Stimulated activated CD4-positive, alpha-beta T cell treated with anti-CD3 and anti-CD28 coated beads, Interleukin-12 subunit alpha, Interleukin-12 subunit beta, amount 100 ng/mL, for 48 hours (primary cell): ENCODE data around the gene FAM131A.

Experiments used
- DNase-seq, 3 donors: peaks; one replicate each; pipeline ENCODE4 v3.0.0-alpha.2; 2020; ENCODE audit warnings: low read depth in 2 of 3, low spot score in 1 of 3

Gene FAM131A

DNA sequence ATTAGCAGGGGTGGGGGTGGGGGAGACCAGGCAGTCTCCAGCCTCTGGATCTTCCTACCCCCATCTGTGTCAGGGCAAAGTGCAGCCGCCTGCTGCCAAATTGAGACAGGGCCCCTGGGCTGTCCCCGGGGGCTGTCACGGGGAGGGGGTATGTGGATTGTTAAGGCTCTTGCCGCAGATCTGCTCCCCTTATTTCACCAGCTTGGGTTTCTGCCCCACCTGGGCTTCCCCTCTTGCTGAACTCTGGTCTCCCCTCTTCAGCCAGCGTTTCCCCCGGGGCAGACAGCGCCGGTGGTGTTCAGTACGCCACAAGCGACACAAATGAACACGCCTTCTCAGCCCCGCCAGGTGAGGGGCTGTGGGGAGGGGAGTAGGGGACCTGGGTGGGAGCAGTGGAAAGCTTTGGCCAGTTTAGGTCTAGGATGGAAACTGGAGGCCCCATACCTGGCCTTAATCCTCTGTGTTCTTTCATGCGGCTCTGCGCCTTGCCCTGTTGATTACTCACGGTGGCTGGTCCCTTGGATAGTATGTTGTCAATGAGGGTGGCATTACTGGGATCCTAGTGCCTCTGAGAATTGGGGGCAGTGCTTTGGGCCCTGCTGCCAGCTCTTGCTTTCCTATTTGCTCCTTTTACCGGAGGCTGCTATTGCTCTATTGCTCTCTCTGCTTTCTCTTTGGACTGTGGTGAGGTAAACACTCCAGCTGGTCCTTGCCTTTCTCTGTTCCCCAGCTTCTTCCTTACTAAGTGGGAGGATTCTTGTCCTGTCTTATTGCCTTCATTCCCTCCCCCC is 21.3 kb upstream of the FAM131A start:
- DNase-seq: no peak

DNA sequence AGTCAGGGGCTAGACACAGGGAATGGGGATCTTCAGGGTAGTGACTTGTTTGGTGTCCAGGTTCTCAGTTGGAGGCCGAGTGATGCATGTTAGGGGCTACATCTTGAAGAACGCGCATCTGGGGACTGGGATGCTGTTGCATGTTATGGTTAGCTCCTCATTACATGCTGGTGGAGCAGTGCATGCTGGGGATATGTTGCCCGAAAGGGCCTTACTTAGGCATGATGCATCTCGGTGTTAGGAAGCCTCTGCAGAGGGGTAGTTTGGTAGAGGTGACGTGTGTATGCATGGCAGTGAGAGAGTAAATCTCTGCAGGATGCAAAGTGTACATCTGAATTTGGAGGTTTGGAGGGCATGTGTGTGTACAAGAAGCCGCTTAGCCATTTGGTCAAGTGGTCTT is 20.6 kb upstream of the FAM131A start:
- no peak for DNase-seq

DNA sequence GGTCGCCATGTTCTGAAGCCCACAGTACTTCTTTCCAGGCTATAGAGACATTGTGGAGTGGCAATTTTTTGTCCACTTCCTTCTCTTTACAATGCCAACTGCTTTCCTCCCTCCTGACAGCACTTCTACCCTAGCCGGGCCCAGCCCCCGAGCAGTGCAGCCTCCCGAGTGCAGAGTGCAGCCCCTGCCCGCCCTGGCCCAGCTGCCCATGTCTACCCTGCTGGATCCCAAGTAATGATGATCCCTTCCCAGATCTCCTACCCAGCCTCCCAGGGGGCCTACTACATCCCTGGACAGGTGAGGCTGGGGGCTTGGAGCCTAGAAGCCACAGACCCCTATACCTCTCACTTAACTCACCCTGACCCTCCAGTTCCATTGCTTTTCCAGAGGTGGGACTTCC is 20.2 kb upstream of the FAM131A start:
- no peak for DNase-seq

DNA sequence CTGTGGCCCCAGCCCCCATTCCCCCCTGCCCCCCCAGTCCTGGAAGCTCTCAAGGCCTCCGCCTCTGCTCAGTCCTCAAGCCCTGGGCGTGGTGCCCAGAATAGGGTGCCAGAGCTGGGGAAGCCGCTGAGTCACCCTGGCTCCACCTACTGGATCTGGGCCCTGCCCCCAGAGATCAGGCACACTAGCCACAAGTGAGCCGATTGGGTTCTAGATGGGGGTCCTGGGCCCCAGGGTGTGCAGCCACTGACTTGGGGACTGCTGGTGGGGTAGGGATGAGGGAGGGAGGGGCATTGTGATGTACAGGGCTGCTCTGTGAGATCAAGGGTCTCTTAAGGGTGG is 17.3 kb upstream of the FAM131A start:
- no peak for DNase-seq

DNA sequence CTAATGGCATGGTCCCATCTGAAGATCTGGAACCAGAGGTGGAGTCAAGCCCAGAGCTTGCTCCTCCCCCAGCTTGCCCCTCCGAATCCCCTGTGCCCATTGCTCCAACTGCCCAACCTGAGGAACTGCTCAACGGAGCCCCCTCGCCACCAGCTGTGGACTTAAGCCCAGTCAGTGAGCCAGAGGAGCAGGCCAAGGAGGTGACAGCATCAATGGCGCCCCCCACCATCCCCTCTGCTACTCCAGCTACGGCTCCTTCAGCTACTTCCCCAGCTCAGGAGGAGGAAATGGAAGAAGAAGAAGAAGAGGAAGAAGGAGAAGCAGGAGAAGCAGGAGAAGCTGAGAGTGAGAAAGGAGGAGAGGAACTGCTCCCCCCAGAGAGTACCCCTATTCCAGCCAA is 15.7 kb upstream of the FAM131A start:
- DNase-seq: no peak

DNA sequence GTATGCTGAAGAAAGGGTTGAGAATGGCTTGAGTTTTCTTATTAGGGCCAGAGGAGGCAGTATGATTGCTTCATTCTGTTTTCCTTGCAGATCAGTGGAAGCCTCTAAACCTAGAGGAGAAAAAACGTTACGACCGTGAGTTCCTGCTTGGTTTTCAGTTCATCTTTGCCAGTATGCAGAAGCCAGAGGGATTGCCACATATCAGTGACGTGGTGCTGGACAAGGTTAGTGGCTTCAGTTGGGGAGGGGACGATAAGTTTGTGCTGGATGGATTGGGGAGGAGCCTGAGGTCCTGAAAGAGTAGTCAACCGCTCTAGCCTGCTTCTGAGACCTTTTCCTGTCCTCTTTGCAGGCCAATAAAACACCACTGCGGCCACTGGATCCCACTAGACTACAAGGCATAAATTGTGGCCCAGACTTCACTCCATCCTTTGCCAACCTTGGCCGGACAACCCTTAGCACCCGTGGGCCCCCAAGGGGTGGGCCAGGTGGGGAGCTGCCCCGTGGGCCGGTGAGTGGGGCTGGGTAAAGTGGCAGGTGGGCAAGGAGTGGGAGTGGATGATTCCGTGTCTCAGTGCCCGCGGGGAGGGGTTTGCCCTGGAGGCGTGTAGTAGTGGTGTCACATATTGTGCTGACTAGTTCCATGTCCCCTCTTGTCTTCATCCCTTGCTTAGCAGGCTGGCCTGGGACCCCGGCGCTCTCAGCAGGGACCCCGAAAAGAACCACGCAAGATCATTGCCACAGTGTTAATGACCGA is 14.5 kb upstream of the FAM131A start:
- no peak for DNase-seq

DNA sequence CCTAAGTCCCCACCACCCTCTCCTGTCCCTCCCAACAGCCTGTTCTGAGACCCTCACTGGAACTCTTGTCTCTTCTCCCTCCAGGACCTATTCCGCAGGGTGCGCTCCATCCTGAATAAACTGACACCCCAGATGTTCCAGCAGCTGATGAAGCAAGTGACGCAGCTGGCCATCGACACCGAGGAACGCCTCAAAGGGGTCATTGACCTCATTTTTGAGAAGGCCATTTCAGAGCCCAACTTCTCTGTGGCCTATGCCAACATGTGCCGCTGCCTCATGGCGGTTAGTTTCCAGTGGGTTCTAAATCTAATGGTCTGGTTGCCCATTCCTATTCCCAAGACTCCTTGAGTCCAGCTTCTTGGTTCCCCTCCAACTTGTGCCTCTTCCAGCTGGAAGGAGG is 13.7 kb upstream of the FAM131A start:
- no peak for DNase-seq

DNA sequence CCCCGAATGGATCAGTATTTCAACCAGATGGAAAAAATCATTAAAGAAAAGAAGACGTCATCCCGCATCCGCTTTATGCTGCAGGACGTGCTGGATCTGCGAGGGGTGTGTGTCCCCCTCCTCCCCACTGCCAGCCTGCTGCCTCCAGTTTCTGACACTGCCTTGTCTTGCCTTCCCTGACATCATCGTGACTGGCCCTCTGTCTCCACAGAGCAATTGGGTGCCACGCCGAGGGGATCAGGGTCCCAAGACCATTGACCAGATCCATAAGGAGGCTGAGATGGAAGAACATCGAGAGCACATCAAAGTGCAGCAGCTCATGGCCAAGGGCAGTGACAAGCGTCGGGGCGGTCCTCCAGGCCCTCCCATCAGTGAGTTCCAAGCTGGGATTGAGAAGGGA is 12.1 kb upstream of the FAM131A start:
- DNase-seq: no peak

DNA sequence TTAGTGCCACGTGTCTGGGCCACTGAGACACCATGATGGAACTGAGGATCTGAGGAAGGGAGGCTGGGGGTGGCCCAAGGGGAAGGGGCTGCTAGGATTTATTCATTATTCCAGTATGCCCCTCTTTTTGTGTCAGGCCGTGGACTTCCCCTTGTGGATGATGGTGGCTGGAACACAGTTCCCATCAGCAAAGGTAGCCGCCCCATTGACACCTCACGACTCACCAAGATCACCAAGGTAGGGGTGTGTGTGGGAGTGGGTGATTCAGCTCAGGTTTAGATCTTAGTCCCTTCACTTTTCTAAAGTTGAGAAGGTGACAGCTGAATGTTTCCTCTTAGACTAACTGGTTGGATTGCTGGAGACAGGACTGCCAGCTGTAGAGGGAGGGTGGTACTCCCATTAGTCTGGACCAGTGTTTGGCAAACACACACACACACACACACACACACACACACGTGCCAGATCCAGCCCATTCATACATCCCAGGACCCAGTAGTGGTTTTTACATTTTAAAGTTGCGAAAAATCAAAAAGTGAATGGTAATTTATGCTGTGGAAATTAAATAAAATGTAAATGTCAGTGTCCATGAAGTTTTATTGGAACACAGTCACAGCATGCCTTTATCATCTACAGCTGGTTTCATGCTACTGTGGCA is 11.6 kb upstream of the FAM131A start:
- peak in 1 of 3 donors; percentile 34 for DNase-seq

DNA sequence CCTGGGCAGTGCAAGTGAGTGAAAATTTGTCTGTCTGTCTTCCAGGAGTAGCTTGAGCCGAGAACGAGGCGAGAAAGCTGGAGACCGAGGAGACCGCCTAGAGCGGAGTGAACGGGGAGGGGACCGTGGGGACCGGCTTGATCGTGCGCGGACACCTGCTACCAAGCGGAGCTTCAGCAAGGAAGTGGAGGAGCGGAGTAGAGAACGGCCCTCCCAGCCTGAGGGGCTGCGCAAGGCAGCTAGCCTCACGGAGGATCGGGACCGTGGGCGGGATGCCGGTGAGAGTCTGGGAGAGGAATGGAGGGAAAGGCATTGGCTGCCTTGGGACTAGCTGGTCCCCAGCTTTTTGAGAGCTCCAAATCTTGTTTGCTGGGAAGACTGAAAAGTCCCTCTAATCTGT is 10.2 kb upstream of the FAM131A start:
- no peak for DNase-seq

DNA sequence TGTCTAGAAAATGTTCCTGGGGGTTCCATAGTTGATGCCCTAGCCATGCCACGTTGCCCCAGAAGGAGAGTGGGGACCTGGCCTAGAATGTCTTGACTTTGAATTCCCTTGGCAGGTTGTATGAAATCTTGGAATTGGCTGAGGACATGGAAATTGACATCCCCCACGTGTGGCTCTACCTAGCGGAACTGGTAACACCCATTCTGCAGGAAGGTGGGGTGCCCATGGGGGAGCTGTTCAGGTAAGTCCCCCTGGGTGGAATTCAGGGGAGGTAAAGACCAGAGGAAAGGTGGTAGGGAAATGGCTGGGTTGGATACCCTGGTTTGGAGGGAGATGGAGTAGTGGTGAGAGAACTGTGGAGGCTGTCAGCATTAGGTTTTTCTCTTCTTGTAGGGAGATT is 8.9 kb upstream of the FAM131A start:
- DNase-seq: no peak

DNA sequence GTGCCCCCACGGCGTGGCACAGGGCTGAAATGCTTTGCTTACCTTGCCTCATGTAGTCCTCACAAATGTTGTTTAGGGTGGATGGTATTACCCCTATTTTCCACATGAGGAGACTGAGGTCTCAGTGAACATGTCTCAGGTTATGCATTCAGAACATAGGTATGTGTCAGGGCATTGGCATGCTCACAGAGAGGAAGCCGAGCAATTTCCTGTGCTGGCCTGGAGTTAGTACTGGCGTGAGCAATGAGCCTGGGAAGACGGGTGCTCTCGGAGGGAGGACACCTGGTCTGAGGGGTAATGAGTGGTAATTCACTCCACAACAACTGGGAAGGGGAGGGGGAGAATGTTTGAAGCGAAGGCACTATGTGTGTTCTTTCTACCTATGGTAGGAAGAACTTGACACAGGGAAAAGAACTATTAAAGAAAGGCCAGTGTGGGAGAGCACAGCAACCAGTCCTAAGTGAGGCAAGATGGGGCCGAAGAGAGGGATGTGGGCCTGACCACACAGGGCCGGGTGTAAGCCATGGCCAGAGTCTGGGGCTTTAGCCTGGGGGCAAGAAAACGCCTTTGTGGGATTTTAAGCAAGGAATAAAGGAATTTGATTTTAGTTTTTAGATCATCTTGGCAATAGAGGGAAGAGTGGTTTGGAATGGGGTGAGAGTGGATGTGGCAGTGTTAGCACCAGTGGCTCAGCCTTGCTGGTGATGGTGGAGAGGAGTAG is 4.9 kb upstream of the FAM131A start:
- no peak for DNase-seq

DNA sequence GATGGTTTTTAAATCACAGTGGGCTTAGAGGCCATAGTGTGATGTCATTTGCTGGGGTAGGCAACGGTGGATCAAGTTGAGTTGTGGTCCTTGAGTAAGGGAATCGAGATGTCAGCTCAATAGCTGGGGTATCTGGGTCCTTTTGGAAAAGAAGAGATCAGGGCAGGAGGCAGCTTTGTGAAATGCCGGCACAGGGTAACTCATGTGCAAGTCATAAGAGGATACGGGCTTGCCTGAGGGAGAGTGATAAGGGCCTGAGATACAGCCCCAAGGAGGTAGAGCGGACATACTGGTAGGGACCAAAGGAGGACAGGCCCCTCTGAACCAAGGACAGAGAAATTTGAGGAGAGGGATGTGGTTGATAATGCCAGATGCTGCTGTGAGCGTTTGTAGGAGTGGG is 4.2 kb upstream of the FAM131A start:
- no peak for DNase-seq

DNA sequence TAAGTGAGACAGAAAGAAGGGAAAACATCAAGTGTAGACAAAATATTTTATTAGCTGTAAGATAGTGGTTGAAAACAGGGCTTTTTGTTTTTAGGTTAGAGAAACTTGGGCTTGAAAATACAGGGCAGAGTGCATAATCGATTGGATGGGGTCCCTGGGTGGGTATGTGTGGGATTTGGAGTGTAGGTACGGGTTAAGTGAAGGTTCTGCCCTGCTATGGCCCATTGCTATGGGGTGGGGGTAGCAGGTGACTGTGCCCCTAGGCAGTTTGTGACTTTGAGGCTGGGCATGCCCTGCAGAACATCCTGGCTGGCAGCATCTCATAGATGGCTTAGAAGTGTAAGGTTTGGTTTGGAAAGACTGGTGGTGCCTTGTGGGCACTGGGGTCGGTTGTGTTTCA is 3.7 kb upstream of the FAM131A start:
- DNase-seq: no peak

DNA sequence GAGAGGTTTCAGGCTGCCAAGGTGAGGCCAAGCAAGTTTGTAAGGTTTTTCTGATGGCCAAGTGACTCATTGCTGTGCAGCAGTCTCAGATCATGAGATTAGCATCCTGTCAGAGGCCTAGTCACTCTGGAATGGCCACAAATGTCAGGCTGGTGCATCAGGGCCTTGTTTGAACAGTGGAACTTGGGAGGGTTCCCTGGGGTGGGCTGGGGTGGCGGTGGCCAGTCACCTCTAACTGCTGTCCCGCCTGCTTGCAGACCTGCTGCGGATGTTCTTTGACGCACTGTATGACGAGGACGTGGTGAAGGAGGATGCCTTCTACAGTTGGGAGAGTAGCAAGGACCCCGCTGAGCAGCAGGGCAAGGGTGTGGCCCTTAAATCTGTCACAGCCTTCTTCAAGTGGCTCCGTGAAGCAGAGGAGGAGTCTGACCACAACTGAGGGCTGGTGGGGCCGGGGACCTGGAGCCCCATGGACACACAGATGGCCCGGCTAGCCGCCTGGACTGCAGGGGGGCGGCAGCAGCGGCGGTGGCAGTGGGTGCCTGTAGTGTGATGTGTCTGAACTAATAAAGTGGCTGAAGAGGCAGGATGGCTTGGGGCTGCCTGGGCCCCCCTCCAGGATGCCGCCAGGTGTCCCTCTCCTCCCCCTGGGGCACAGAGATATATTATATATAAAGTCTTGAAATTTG is 2.8 kb upstream of the FAM131A start:
- DNase-seq: no peak

DNA sequence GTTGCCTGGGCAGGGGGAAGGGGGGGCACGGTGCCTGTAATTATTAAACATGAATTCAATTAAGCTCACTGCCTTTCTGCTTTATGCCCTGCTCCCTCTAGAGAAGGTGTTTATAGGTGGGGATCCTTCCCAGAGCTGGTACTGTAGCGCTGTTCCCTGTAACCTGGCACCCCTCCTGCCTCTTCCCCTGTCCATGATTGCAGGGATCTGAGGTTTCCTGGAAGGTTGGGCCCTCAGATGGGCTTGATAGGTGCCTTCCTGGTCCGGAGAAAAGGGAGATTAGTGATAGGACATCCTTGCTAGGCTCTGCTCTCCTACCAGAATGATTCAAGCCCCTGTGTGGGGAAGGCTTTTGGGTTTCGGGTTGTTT is 2.1 kb upstream of the FAM131A start:
- DNase-seq: no peak

DNA sequence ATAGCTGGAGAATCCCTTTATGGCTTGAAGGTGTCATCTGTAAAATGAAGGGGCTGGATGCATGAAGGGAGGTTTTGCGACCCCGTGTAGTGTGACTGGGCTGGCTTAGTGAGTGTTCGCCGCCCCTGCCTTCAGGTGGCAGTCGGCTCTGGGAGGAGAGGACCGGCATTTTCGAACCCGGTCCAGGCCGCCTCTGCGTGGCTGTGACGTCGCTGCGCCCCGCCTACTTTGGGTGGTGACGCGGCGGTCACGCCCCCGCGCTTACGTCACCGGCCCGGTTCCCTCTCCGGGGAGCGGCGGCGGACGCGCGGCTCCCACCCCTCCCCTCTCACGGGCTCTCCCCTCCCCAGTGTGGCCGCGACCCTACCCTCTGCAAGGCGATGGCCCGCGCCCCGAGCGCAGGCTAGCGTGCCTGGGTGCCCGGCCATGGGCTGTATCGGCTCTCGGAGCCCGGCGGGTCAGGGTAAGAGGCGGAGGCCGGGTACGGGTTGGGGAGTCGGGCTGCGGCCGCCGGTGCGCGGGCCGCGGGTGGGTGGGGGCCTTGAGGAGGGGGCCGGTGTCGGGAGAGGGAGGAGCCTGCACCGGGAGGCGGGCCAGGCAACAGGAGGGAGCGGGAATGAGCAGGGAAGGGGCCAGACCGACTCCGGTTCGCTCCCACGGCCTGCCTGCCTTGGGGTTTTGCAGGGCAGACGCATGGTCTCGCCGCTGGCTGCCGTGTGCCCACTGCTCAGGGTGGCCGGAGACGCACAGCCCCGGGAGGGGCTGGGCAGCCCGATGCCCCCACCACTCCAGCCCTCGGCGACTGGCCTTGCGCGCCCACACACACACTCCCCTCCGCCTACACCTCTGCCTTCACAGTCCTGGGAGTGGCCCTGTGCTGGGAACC is 1.5 kb upstream of the FAM131A start:
- DNase-seq: peak; percentile 74 to 86 (median 81)

DNA sequence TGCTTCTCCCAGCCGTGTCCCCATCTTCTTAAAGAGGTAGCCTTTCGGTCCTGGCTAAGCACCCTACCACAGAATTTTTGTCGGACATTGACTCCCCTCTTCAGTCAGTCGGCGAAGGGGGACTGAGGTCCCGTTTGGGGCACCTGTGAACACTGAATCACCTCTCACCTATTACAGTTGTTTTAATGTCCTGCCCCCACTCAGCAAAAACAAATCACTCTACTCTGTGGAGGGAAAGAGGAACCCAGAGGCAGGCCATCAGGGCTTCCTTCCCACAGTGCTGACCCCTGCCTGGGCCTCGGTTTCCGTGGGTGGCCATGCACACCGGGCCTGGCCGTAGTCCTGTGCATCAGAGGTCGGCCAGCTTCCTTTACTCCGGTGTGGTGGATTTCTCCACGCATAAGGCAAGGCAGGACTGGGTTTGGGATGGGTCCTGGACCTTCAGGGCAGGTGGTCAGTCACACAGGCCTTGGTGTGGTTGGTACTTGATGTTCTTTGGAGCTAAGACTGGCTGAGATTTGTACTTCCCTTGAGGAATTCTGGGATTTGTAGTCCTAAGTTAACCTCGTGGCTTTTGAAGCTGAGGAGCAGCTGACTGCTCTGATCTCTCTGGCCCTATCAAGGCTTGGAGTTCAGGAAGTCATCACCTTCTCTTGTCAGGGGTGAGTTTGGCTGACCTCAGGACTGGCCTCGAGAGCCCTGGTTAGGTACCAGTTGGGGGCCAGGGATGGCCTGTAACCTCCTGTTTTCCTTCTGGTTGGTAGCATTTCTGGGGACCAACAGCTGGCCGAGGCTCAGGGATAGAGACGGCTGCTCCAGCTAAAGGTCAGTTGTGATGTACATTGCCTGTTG is 627 bp upstream of the FAM131A start:
- no peak for DNase-seq

DNA sequence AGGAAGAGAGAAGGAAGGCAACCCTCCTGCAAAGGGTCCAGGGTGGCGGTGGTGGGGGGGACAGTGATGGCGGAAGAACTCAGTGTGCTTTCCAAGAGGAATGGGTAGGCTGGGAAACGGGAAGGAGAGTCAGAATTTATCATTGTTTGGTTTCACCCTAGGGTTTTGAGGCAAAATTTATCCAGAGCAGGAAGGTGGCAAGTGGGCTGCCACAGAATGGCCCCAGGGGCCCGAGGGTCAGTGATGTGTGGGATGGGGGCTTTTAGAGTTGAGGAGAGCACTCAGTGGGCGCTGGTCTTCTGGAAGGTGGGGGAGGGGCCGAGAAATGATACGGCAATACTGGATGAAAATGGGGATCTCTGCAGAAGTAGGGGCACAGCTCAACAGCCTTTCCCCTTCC is 581 bp downstream of the FAM131A start:
- DNase-seq: no peak
